H9 (cell line): ENCODE results near the gene COG3. TPM values are rescaled to one million over a fixed set of nuclear protein-coding genes. Genes with fewer than 3 reads are reported as not detected.

Experiments
- DNase-seq: peaks from one replicate; pipeline ENCODE4 v3.0.0-alpha.2; 2017
- H2AFZ ChIP-seq: one replicate; pipeline ENCODE4 v1.6.1; 2013; ENCODE audit warnings: mild to moderate bottlenecking, low read length, control low read depth, moderate library complexity
- H2AK5ac ChIP-seq: 2 replicates; pipeline ENCODE4 v1.6.1; 2013; ENCODE audit warnings: low read length, control low read depth, mixed read lengths; ENCODE audit not compliant: insufficient read length
- H2BK120ac ChIP-seq: one replicate; pipeline ENCODE4 v1.6.1; 2013; ENCODE audit warnings: low read depth, mild to moderate bottlenecking, low read length, control low read depth, inconsistent platforms; ENCODE audit not compliant: poor library complexity, severe bottlenecking
- H2BK12ac ChIP-seq: 2 replicates; pipeline ENCODE4 v1.6.1; 2013; ENCODE audit warnings: low read length, control low read depth, mixed read lengths, low read depth; ENCODE audit not compliant: insufficient read length
- H2BK15ac ChIP-seq: 2 replicates; pipeline ENCODE4 v1.6.1; 2013; ENCODE audit warnings: low read depth, low read length, control low read depth
- H2BK20ac ChIP-seq: one replicate; pipeline ENCODE4 v1.6.1; 2013; ENCODE audit warnings: low read depth, mild to moderate bottlenecking, low read length, control low read depth, inconsistent platforms; ENCODE audit not compliant: poor library complexity, severe bottlenecking
- H2BK5ac ChIP-seq: 2 replicates; pipeline ENCODE4 v1.6.1; 2013; ENCODE audit warnings: low read length, control low read depth, mixed read lengths; ENCODE audit not compliant: insufficient read length
- H3K14ac ChIP-seq: 2 replicates; pipeline ENCODE4 v1.6.1; 2013; ENCODE audit warnings: low read length, control low read depth; ENCODE audit not compliant: insufficient read depth
- H3K18ac ChIP-seq: 2 replicates; pipeline ENCODE4 v1.6.1; 2013; ENCODE audit warnings: low read depth, mild to moderate bottlenecking, mixed read lengths, low read length, control low read depth; ENCODE audit not compliant: insufficient read length
- H3K23ac ChIP-seq: 2 replicates; pipeline ENCODE4 v1.6.1; 2013; ENCODE audit warnings: low read length, control low read depth, mixed read lengths, low read depth; ENCODE audit not compliant: insufficient read length
- H3K23me2 ChIP-seq: 2 replicates; pipeline ENCODE4 v1.6.1; 2013; ENCODE audit warnings: low read depth, mild to moderate bottlenecking, mixed read lengths, low read length, control low read depth; ENCODE audit not compliant: insufficient read length, poor library complexity, severe bottlenecking
- H3K27ac ChIP-seq: 2 replicates; pipeline ENCODE4 v1.5.1; 2013; ENCODE audit warnings: low read length, control low read depth, mixed read lengths, low read depth; ENCODE audit not compliant: insufficient read length
- H3K27me3 ChIP-seq: 2 replicates; pipeline ENCODE4 v1.6.1; 2013; ENCODE audit warnings: low read length, control low read depth, inconsistent platforms; ENCODE audit not compliant: insufficient read depth
- H3K4ac ChIP-seq: 2 replicates; pipeline ENCODE4 v1.6.1; 2013; ENCODE audit warnings: low read depth, mild to moderate bottlenecking, control low read depth, inconsistent platforms, low read length, moderate library complexity
- H3K4me1 ChIP-seq: 2 replicates; pipeline ENCODE4 v1.6.1; 2013; ENCODE audit warnings: low read length, control low read depth, inconsistent platforms; ENCODE audit not compliant: insufficient read depth
- H3K4me2 ChIP-seq: 2 replicates; pipeline ENCODE4 v1.6.1; 2013; ENCODE audit warnings: low read length, control low read depth, mixed read lengths; ENCODE audit not compliant: insufficient read length, insufficient read depth
- H3K56ac ChIP-seq: 2 replicates; pipeline ENCODE4 v1.6.1; 2013; ENCODE audit warnings: low read depth, mild to moderate bottlenecking, mixed read lengths, low read length, control low read depth; ENCODE audit not compliant: insufficient read length
- H3K79me1 ChIP-seq: 2 replicates; pipeline ENCODE4 v1.6.1; 2013; ENCODE audit warnings: low read depth, mild to moderate bottlenecking, moderate library complexity, low read length, control low read depth, inconsistent platforms; ENCODE audit not compliant: insufficient read depth, poor library complexity, severe bottlenecking
- H3K79me2 ChIP-seq: 2 replicates; pipeline ENCODE4 v1.6.1; 2013; ENCODE audit warnings: low read length, control low read depth, inconsistent platforms; ENCODE audit not compliant: insufficient read depth
- H3K9ac ChIP-seq: 2 replicates; pipeline ENCODE4 v1.6.1; 2013; ENCODE audit warnings: low read length, control low read depth, mixed read lengths; ENCODE audit not compliant: insufficient read length; ENCODE audit errors: extremely low read depth
- H3K9me3 ChIP-seq: one replicate; pipeline ENCODE4 v1.6.1; 2013; ENCODE audit warnings: low read depth, low read length, inconsistent platforms; ENCODE audit not compliant: control insufficient read depth
- H3T11ph ChIP-seq: one replicate; pipeline ENCODE4 v1.6.1; 2013; ENCODE audit warnings: mild to moderate bottlenecking, low read length, control low read depth, inconsistent platforms
- H4K20me1 ChIP-seq: one replicate; pipeline ENCODE4 v1.6.1; 2013; ENCODE audit not compliant: control insufficient read depth, insufficient read length, insufficient read depth
- H4K5ac ChIP-seq: 2 replicates; pipeline ENCODE4 v1.6.1; 2013; ENCODE audit warnings: low read depth, mild to moderate bottlenecking, mixed read lengths, low read length, control low read depth; ENCODE audit not compliant: insufficient read length
- H4K8ac ChIP-seq: replicated peaks from 2 replicates; pipeline ENCODE4 v1.6.1; 2013; ENCODE audit warnings: low read length, control low read depth, mixed read lengths, low read depth; ENCODE audit not compliant: insufficient read length
- H4K91ac ChIP-seq: 2 replicates; pipeline ENCODE4 v1.6.1; 2013; ENCODE audit warnings: low read depth, mild to moderate bottlenecking, moderate library complexity, mixed read lengths, low read length, control low read depth; ENCODE audit not compliant: insufficient read length
- H3K27ac Mint-ChIP-seq, 3 experiments: 2 replicates in 2 of 3; 3 replicates in 1 of 3; pipeline ENCODE4 v1.8.0; 2020 to 2021; ENCODE audit warnings: mixed read lengths in 3 of 3, mild to moderate bottlenecking in 1 of 3, moderate library complexity in 1 of 3
- H3K27me3 Mint-ChIP-seq: 2 replicates; pipeline ENCODE4 v1.8.0; 2021; ENCODE audit warnings: low read depth, mild to moderate bottlenecking, moderate library complexity, mixed read lengths
- H3K36me3 Mint-ChIP-seq, 3 experiments: 2 replicates in 2 of 3; 3 replicates in 1 of 3; pipeline ENCODE4 v1.8.0; 2020 to 2021; ENCODE audit warnings: low read depth in 3 of 3, mixed read lengths in 3 of 3; ENCODE audit not compliant: insufficient read depth in 1 of 3
- H3K4me1 Mint-ChIP-seq, 2 experiments: 2 replicates each; pipeline ENCODE4 v1.8.0; 2020; ENCODE audit warnings: mixed read lengths in 2 of 2
- H3K4me3 Mint-ChIP-seq, 2 experiments: 2 replicates in 1 of 2; 3 replicates in 1 of 2; pipeline ENCODE4 v1.8.0; 2020 to 2021; ENCODE audit warnings: mild to moderate bottlenecking in 2 of 2, mixed read lengths in 2 of 2, moderate library complexity in 1 of 2
- H3K9me3 Mint-ChIP-seq, 2 experiments: 2 replicates in 1 of 2; 3 replicates in 1 of 2; pipeline ENCODE4 v1.8.0; 2020; ENCODE audit warnings: mild to moderate bottlenecking in 2 of 2, mixed read lengths in 2 of 2, moderate library complexity in 1 of 2
- WGBS: extraction: QIAGEN DNeasy Blood & Tissue Kit; methylation state at CpG from one replicate; pipeline ENCODE4 v1.1.7; 2013; ENCODE audit warnings: missing lambda C conversion rate, low lambda C conversion rate, mixed read lengths; ENCODE audit not compliant: insufficient read length; ENCODE audit errors: extremely low coverage; 5-methylcytosine and 5-hydroxymethylcytosine counted together
- total RNA-seq: library from RNA; stranded (reverse); gene quantifications from 2 replicates; pipeline ENCODE4 v1.2.1, GENCODE V29; 2021
- TF ChIP-seq, protein P1 (sequence below): fragments of 200-600 bp; sonication (generic); conservative IDR thresholded peaks from 3 replicates; pipeline ENCODE4 v1.8.0; 2021; ENCODE audit warnings: antibody characterized with exemption, mild to moderate bottlenecking

The COG3 gene
- total RNA-seq, 1 experiment from 2014 or later: 16.5 TPM

DNA sequence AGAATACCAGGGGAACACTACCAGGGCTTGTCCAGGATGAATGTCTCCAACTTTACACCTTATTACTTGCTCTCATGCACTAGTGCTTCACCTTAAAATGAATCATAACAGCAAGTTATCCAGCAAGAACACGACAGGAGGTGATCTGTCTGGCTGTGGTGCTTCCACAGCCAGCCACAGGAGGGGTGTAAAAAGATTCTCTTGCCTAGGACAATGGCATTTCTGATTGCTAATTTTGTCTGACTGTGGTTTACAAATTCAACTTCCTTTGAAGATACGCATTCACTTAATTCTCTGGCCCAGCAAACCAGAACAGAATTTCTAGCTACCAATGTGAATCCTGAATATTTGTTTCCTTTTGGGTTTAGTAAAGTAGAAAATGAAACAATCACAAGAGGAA lies 23.1 kb upstream of the COG3 start:
- no peaks in the 10 kb centered on the region for H3K9me3 ChIP-seq
- H2BK15ac ChIP-seq: no peak overlapping the region
- H3K27me3 ChIP-seq: no peaks in the 10 kb centered on the region
- no peak overlapping the region for H2BK120ac ChIP-seq
- H3K14ac ChIP-seq: no peak overlapping the region
- TF ChIP-seq, protein P1, sequence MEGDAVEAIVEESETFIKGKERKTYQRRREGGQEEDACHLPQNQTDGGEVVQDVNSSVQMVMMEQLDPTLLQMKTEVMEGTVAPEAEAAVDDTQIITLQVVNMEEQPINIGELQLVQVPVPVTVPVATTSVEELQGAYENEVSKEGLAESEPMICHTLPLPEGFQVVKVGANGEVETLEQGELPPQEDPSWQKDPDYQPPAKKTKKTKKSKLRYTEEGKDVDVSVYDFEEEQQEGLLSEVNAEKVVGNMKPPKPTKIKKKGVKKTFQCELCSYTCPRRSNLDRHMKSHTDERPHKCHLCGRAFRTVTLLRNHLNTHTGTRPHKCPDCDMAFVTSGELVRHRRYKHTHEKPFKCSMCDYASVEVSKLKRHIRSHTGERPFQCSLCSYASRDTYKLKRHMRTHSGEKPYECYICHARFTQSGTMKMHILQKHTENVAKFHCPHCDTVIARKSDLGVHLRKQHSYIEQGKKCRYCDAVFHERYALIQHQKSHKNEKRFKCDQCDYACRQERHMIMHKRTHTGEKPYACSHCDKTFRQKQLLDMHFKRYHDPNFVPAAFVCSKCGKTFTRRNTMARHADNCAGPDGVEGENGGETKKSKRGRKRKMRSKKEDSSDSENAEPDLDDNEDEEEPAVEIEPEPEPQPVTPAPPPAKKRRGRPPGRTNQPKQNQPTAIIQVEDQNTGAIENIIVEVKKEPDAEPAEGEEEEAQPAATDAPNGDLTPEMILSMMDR: 0 out of 3 replicates have a peak, but pooled peaks have one; percentile 15
- no peaks in the 10 kb centered on the region for H4K20me1 ChIP-seq
- H2AK5ac ChIP-seq: no peak overlapping the region
- H2BK20ac ChIP-seq: no peak overlapping the region
- no peak overlapping the region for H4K5ac ChIP-seq
- no peak overlapping the region for H3K27ac ChIP-seq
- DNase-seq: no peak
- Mint-ChIP-seq H3K4me1 (peaks cover 0 to 13% of the 10 kb centered on the region in 2 experiments; a peak in 2 of 4 replicates), H3K4me3 (no peak overlapping the region), H3K9me3 (no peaks in the 10 kb centered on the region), H3K27me3 (0 out of 2 replicates have a peak, but pooled peaks cover 2% of the 10 kb centered on the region), H3K27ac (no peak overlapping the region), H3K36me3 (no peaks in the 10 kb centered on the region)
- H3K4me1 ChIP-seq: peaks cover 2% of the 10 kb centered on the region; the same call in 1 of the 2 replicates
- H4K91ac ChIP-seq: no peak overlapping the region
- H3K9ac ChIP-seq: no peak overlapping the region
- H3K79me2 ChIP-seq: no peaks in the 10 kb centered on the region
- no peak overlapping the region for H3T11ph ChIP-seq
- H3K23me2 ChIP-seq: no peaks in the 10 kb centered on the region
- no peak overlapping the region for H3K23ac ChIP-seq
- no CpG with 5 or more reads among the region's 2 CpGs for WGBS
- H3K4ac ChIP-seq: no peak overlapping the region
- no peak overlapping the region for H2BK12ac ChIP-seq
- H2AFZ ChIP-seq: no peak overlapping the region
- no peak overlapping the region for H3K18ac ChIP-seq
- no peak overlapping the region for H3K4me2 ChIP-seq
- no peak overlapping the region for H3K56ac ChIP-seq
- H3K79me1 ChIP-seq: no peaks in the 10 kb centered on the region
- H4K8ac ChIP-seq: no peak overlapping the region
- H2BK5ac ChIP-seq: no peak overlapping the region
